Stimulated activated CD4-positive, alpha-beta T cell treated with anti-CD3 and anti-CD28 coated beads, TNF-alpha, amount 100 ng/mL, for 1 hour (primary cell): Measurements from ENCODE around the gene SUMO3.

ENCODE experiments used
- DNase-seq, 3 donors: peaks; one replicate each; pipeline ENCODE4 v3.0.0-alpha.2; 2020; ENCODE audit warnings: low read depth in 3 of 3, low spot score in 1 of 3

SUMO3 gene

GRCh38 chr21:44762221-44763049, 55.4 kb downstream of the SUMO3 start:
- no peak for DNase-seq

GRCh38 chr21:44761747-44762208, 56.1 kb downstream of the SUMO3 start:
- DNase-seq = no peak

- DNase-seq = no peak
Measured at GRCh38 chr21:44761011-44761729, 56.7 kb downstream of the SUMO3 start.

GRCh38 chr21:44760376-44760775, 57.5 kb downstream of the SUMO3 start:
- DNase-seq = no peak

GRCh38 chr21:44759628-44760285, 58.1 kb downstream of the SUMO3 start:
- DNase-seq = no peak

GRCh38 chr21:44758781-44759627, 58.9 kb downstream of the SUMO3 start:
- DNase-seq = no peak

GRCh38 chr21:44758141-44758561, 59.7 kb downstream of the SUMO3 start:
- no peak for DNase-seq

- no peak for DNase-seq
Measured at GRCh38 chr21:44757731-44758130, 60.1 kb downstream of the SUMO3 start.

- DNase-seq = no peak
Measured at GRCh38 chr21:44756423-44757185, 61.3 kb downstream of the SUMO3 start.
